HG03342 (cell line): ENCODE data around the gene CCDC171.

Experiments used
- ATAC-seq: cut with Tn5 transposase; IDR thresholded peaks from one replicate; pipeline ENCODE4 v1.9.1; 2021; ENCODE audit warnings: mild to moderate bottlenecking, moderate library complexity; ENCODE audit not compliant: unreplicated experiment

Gene CCDC171

DNA sequence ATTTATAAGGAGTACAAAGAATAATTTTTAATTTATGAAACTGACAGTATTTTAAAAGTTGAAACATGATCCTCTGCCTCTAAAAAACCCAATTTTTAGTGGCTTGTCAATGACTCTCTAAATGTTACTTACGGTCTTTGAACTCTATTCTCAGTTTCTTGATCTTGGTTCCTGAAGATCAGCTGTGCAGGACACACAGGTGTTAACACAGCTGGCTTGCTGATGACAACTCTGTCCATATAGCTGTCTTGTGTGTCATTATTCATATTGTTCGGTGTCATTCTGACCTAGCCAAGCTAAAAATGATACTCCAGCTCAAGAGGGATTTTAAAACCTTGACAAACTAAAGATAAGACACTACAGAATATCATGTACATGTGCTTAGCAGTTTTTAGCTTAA, 314.5 kb downstream of the CCDC171 start:
- no peak for ATAC-seq

- no peak for ATAC-seq
Observed at GRCh38 chr9:15867988-15868387, 315.1 kb downstream of the CCDC171 start.

DNA sequence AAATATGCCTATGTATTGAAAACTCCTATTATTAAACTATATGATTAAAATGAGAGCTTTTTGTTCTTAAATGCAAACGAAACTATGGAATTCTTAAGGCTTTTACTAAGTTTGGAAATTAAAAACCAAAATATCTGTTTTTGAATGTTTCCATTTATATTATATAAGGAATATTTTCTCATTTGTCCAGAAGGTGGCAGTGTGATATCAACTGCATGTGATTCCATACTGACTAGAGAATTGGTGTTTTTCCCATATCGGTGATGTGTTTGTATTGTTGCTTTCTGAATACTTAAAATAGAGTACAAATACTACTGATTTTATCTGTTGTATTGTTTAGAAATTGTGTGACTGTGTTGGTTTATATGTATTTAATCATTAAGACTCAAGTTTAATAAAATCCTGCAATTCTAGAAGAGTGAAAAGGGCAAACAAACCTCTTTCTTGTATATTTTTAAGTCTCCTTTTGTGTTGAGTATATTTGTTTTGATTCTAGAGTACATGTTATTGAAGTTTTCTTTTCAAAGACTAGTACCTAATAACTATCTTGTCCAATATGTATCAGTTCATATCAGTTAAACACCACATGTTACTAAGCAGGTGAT, 320.8 kb downstream of the CCDC171 start:
- peak; percentile 68 for ATAC-seq

DNA sequence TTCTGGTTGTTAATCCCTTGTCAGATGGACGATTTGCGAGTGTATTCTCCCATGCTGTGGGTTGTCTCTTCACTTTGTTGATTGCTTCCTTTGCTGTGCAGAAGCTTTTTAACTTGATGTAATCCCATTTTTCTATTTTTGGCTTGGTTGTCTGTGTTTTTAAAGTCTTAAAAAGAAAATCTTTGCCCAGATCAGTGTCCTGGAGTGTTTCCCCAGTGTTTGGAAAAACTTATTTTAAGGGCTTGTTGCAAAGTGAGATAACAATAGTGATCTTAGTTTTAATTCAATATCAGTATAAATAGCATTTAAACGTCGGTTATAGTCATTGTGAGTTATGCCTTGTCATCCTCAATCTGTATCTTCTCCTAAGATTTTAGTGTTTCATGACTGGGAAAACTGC, 329.5 kb downstream of the CCDC171 start:
- no peak for ATAC-seq

- ATAC-seq: no peak
Observed at GRCh38 chr9:15882883-15883282, 330.0 kb downstream of the CCDC171 start.

- ATAC-seq: no peak
Observed at GRCh38 chr9:15885464-15885863, 332.6 kb downstream of the CCDC171 start.

DNA sequence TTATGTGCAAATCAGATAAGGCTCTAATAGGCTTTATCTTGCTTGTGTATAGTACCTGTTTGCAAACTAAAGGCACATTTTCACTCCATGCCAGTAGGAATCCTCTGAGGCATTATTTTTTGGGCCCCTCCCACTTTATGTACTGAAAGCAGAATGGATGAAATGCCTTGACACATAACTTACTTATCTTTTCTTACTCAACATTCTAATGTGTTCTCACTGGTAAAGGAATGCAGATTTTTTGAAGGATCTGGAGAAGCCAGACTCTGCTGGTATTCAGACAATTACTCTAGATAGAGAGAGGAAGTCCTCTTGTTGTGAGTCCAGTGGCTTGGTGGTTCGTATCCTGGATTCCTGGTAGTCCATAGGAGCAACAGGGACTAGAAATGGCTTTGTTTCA, 336.7 kb downstream of the CCDC171 start:
- no peak for ATAC-seq

GRCh38 chr9:15901572-15901971, 348.7 kb downstream of the CCDC171 start:
- ATAC-seq: no peak

DNA sequence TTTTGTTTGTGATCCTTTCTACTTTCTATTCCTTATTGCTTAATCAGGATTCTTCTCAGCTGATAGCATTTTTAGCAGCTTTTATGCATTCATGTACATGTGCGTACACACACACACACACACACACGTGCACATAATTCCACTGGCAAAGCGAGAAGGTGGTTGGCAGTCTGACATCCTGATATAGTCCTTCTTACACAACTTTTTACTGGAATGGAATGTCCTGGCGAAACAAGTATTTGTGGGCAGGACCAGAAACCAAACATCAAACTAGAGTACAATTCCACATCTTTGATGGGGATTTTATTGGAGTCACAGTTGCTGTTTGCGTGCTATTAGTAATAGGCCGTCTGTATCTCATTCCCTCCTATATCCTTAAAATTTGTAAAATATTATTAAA, 356.5 kb downstream of the CCDC171 start:
- ATAC-seq: no peak

- no peak for ATAC-seq
Observed at GRCh38 chr9:15915711-15916110, 362.9 kb downstream of the CCDC171 start.

- ATAC-seq: no peak
Observed at GRCh38 chr9:15927161-15927560, 374.3 kb downstream of the CCDC171 start.

DNA sequence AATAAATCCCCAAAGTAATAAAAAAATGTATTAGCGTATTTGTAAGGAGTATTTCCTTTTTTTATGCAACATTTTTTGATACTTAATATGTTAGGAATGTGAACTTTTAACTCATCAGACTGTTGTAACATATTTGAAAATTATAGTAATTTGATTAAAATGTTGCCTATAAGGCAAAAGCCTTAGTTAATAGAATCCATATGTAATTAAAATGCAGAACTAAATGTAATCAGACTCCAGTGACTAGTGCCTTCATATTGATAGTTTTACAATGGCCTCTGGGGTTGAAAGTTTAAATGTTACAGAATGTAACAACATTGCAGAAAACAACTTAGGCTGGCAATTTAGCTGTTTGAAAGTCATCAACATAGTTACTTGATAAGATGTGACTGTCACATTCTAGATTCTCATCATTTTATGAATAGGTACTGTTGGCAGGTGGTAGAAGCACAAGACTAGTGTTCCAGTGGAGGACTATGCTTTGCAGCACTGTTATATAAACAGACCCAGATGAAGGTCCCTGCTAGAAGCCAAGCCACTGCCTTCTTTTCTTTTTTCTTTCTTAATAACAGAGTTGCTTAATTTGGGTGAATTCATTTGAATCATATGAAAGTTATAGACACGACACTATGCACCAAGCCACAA, 382.9 kb downstream of the CCDC171 start:
- no peak for ATAC-seq

GRCh38 chr9:15936306-15936921, 383.6 kb downstream of the CCDC171 start:
- ATAC-seq: no peak

- no peak for ATAC-seq
Observed at GRCh38 chr9:15942831-15943424, 390.1 kb downstream of the CCDC171 start.

DNA sequence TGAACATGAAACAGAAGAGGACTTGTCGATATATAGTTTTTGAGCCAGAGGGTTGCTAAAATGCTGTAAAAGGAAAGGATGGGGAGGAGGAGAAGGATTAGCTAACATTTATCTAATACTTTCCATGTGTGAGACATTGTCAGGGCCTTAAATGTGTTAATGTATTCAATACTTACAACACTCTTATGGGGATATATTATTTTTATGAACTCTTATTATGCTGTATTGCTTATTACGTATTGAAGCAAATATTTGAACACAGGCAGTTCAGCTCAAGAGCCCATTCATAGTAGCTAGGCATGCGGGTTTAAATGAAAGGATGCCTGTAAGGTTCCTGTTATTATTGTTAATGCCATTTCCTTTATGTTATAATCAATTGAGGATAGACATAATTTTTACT, 391.5 kb downstream of the CCDC171 start:
- ATAC-seq: no peak

GRCh38 chr9:15959663-15960062, 406.8 kb downstream of the CCDC171 start:
- no peak for ATAC-seq

DNA sequence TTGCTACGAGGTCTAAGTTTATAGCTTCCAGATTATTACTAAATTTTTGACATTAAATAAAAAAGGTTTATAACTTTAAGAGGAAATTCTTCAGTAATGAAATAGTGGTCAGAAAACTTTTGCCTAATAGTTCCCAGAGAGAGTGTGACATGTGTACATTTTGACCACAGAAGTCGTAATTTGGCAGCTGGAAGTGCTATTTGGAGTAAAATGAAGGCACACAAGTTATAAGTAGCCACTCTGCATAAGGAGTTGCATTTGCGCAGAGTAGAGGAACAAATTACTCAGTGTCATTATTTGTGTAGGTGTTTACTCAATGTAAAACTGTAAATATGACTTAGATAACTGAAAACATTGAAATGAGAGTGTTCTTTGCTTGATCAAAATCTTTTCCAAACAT, 408.4 kb downstream of the CCDC171 start:
- ATAC-seq: no peak

DNA sequence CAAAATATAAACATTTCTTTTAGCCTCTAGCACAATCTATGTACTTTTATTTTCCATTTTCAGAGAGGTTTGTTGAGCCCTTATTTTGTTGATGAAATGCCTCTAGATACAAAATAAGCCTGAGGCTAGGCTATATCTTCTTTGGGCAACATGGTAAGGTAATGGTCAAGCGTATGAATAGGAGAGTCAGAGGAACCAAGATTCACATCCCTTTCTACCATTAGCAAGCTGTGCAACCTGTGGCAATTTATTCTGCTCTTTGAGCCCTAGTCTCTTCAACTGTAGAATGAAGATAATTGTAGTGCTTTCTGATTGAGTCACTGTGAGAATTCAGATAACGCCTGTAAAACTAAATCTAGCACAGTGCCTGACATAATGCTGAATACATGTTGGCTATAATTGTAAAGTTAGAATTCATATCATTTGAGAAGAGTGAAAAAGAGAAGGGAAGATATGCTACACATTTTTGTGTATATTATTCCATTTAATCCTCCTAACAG, 412.5 kb downstream of the CCDC171 start:
- no peak for ATAC-seq

GRCh38 chr9:15966471-15966870, 413.6 kb downstream of the CCDC171 start:
- ATAC-seq: no peak

GRCh38 chr9:15967068-15967467, 414.2 kb downstream of the CCDC171 start:
- ATAC-seq: no peak

GRCh38 chr9:15972760-15973159, 419.9 kb downstream of the CCDC171 start:
- no peak for ATAC-seq
